NT2/D1 (cell line): Measurements from ENCODE around the gene DEPDC7.

Source experiments
- SUZ12 ChIP-seq: IDR thresholded peaks from 2 replicates; pipeline ENCODE4 v1.6.1; 2011; ENCODE audit not compliant: insufficient read length, insufficient read depth; ENCODE audit errors: extremely low read depth
- ZNF274 ChIP-seq: IDR thresholded peaks from 2 replicates; pipeline ENCODE4 v1.6.1; 2011; ENCODE audit warnings: mild to moderate bottlenecking, low read depth, low read length

DNA sequence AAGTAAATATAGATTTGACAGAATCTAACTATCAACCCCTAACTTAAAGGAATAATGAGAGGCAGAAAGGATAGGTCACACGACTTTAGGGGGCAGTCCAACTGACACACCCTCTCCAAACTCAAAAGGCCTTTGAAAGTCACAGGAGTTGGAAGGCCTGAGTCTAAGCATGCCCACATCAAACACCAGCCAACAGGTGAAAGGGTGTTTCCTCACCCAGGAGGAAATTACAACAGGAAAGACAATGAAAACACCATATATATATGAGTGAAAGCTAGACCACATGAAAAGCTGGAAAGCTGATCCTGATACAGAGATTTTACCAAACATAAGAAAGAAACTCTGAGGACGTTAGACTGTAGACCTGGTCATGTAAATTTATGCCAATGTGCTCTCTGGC, 10.5 kb upstream of the DEPDC7 start:
- TF ChIP-seq SUZ12 (no peak), ZNF274 (no peak)
